Pancreas (tissue), 10 donors: Measurements from ENCODE around the gene PACRG. TPM values are rescaled to one million over a fixed set of nuclear protein-coding genes. Genes with fewer than 3 reads are reported as not detected.

Source experiments
- ATAC-seq, 4 donors: fragments of 200-7000 bp; cut with Tn5 transposase; one replicate each; pipeline versions ENCODE4 v1.8.0 to v1.9.1; 2020; ENCODE audit warnings: mild to moderate bottlenecking in 4 of 4, moderate library complexity in 4 of 4
- DNase-seq, 6 donors: peaks; one replicate each; pipeline ENCODE4 v3.0.0-alpha.2; 2020
- FAIRE-seq: peaks from 2 replicates; lab custom pipeline; 2012; peaks lifted over from hg19 to GRCh38; lab: Jason Lieb, UNC
- H3K27ac ChIP-seq, 4 donors: fragments of 200-600 bp; sonication (generic); 1 replicate in 3 of 4; 2 replicates in 1 of 4; pipeline versions ENCODE4 v1.5.0 to v1.8.0; 2020
- H3K27me3 ChIP-seq, 4 donors: fragments of 200-600 bp; one replicate each; pipeline ENCODE4 v1.8.0; 2021
- H3K36me3 ChIP-seq, 3 donors: fragments of 200-600 bp; sonication (generic) in 1 of 3; one replicate each; pipeline versions ENCODE4 v1.5.0 to v1.8.0; 2020 to 2021
- H3K4me1 ChIP-seq, 3 donors: fragments of 200-600 bp; one replicate each; pipeline ENCODE4 v1.8.0; 2021
- H3K4me3 ChIP-seq, 4 donors: fragments of 200-600 bp; sonication (generic) in 2 of 4; one replicate each; pipeline versions ENCODE4 v1.5.0 to v1.8.0; 2020 to 2021
- H3K9me3 ChIP-seq, 4 donors: fragments of 200-600 bp; one replicate each; pipeline ENCODE4 v1.8.0; 2021
- WGBS, 2 donors: extraction: QIAGEN DNeasy Blood & Tissue Kit; methylation state at CpG; one replicate each; pipeline ENCODE4 v1.1.7; 2013; 5-methylcytosine and 5-hydroxymethylcytosine counted together
- intact Hi-C, 3 donors: fragments of 100-400 bp; cut with DNase I; formaldehyde crosslinking; loops; one replicate each; pipeline versions ENCODE4 v1.11.1 to v1.14.2; 2022
- polyA plus RNA-seq, 2 donors: library from polyadenylated mRNA; stranded (reverse); fragments of 200-250 nt; gene quantifications; one replicate each; pipeline ENCODE4 v1.2.3, GENCODE V29; 2013
- total RNA-seq, 6 donors: library from RNA; stranded (reverse); fragmentation: NEBNext Ultra II Directional in 4 of 6; extraction: Animal tissue kit (Norgen Biotek cat#: 25700) in 4 of 6; gene quantifications; one replicate each; pipeline versions ENCODE4 v1.2.1 to v1.2.4, GENCODE V29; 2021 to 2023
- TF ChIP-seq, protein P1 (sequence below), 4 donors: fragments of 200-600 bp; sonication (generic) in 3 of 4; IDR thresholded peaks; one replicate each; pipeline versions ENCODE4 v1.5.0 to v1.8.0; 2021; ENCODE audit warnings: antibody characterized with exemption in 4 of 4
- donor health status: healthy with polysubstance abuse.
- donor health status: DM: no; HTN: no; CAD: no; lungs with moderate emphysema.
- donor health status: DM: no; HTN: no; CAD: no.
- donor health status: control.
- donor health status: control.
- donor health status: Bipolar disorder and iron deficiency.
- donor health status: DM: yes; HTN: yes; CAD: no.
- donor health status: DM: no; HTN: no; CAD: no.
- donor health status: DM: no; HTN: no; CAD: no.
- donor health status: DM: yes; HTN: yes; CAD: no.

Gene PACRG
- total and polyA plus RNA-seq, 8 donors, result 2.5 to 7.1 (median 3.5) TPM

DNA sequence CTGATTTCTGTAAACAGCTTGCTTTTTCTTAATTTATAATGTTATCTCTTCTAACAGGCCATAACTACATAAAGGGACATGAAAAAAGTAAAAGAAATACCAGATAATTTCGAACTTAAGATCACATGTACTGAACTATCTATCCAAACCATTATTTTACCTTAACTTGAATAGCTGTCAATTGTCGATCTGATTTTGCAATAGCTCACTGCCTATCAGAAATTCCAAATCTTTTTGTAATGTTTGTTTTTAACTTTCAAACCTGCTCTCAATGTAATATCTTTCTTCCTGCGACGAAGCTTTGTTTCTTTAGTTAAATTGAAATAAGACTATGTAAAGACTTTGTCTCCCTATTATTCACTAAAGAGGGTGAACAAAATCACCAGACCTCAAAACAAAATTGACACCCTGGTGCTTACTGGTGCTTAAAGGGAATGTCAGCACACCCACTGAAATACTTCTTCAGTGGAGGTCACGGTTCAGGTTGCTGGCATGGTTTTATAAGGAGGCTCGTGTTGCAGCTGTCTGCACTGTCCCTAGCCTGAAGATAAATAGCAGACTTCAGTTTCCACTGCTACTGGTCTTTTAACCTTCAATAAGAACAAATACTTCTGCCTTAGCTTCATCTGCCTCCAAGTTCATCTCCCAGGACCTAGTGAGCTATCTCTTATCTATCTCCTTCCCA lies 569.2 kb downstream of the PACRG start:
- WGBS, 2 donors, result 50 to 58% methylated on average over 6 of the region's 6 CpGs
- H3K4me1 ChIP-seq, result no peaks in the 10 kb centered on the region
- no peak for FAIRE-seq
- no peaks in the 10 kb centered on the region for H3K36me3 ChIP-seq
- intact Hi-C loops, result no loop called here
- no peak for ATAC-seq
- no peaks in the 10 kb centered on the region for H3K9me3 ChIP-seq
- DNase-seq, result no peak
- TF ChIP-seq, protein P1, sequence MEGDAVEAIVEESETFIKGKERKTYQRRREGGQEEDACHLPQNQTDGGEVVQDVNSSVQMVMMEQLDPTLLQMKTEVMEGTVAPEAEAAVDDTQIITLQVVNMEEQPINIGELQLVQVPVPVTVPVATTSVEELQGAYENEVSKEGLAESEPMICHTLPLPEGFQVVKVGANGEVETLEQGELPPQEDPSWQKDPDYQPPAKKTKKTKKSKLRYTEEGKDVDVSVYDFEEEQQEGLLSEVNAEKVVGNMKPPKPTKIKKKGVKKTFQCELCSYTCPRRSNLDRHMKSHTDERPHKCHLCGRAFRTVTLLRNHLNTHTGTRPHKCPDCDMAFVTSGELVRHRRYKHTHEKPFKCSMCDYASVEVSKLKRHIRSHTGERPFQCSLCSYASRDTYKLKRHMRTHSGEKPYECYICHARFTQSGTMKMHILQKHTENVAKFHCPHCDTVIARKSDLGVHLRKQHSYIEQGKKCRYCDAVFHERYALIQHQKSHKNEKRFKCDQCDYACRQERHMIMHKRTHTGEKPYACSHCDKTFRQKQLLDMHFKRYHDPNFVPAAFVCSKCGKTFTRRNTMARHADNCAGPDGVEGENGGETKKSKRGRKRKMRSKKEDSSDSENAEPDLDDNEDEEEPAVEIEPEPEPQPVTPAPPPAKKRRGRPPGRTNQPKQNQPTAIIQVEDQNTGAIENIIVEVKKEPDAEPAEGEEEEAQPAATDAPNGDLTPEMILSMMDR (IDR thresholded peaks at IDR 0.05), result no peak
- H3K27me3 ChIP-seq, result peaks cover 0 to 7% (median 0%) of the 10 kb centered on the region in 4 donors
- no peak overlapping the region for H3K4me3 ChIP-seq
- no peak overlapping the region for H3K27ac ChIP-seq

DNA sequence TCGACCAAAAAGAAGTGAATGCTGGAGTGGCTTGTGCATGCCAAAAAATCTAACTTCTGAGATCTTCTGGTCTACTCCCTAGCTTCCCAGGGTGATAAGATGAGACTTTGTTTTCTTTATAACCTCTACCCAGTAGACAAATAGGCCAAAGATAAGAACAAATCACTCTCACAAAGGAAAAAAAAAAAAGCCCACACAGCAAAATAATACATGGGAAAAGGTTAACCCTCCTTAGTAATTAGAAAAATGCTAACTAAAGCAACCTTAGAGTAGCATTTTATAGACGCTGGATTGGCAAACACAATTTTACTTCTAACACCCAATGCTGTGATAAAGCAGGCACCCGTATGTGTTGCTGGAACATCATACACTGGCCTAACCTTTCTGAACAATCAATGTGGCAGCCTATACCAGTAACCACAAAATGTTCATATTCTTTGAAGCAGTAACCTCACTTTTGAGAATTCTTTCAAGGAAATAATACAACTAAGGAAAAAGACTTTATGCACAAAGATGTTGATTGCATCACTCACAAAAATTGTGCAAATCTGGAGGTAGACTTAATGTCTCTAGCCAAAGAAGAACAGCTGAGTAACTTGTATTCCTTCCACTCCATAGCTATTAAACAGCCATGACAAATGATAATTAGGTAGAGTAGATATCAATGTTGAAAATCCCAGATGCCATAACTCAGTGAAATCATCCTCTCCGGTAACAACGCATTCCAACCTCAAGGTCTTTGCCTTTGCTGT lies 570.5 kb downstream of the PACRG start:
- intact Hi-C loops, result no loop called here
- WGBS, 2 donors, result 73% methylated on average over 5 of the region's 5 CpGs
- TF ChIP-seq, protein P1 (IDR thresholded peaks at IDR 0.05), result no peak
- peaks cover 0 to 7% (median 0%) of the 10 kb centered on the region in 4 donors for H3K27me3 ChIP-seq
- H3K9me3 ChIP-seq, result no peaks in the 10 kb centered on the region
- DNase-seq (no peak), ATAC-seq (no peak), FAIRE-seq (no peak)
- no peaks in the 10 kb centered on the region for H3K36me3 ChIP-seq
- no peak overlapping the region for H3K27ac ChIP-seq
- no peaks in the 10 kb centered on the region for H3K4me1 ChIP-seq
- no peak overlapping the region for H3K4me3 ChIP-seq

DNA sequence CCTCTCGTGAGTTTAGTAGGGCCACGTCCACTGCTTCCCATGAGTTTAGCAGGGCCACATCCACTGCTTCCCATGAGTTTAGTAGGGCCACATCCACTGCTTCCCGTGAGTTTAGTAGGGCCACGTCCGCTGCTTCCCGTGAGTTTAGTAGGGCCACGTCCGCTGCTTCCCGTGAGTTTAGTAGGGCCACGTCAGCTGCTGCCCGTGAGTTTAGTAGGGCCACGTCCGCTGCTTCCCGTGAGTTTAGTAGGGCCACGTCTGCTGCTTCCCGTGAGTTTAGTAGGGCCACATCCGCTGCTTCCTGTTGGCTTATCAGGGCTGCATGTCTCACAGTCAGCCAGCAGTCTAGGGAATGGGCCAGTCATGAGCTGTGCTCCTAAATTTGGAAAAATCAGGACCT lies 573.1 kb downstream of the PACRG start:
- no peak for FAIRE-seq
- no peak for ATAC-seq
- TF ChIP-seq, protein P1 (IDR thresholded peaks at IDR 0.05), result no peak
- DNase-seq, result no peak
- no peak overlapping the region for H3K27ac ChIP-seq
- no peaks in the 10 kb centered on the region for H3K9me3 ChIP-seq
- no peaks in the 10 kb centered on the region for H3K4me1 ChIP-seq
- H3K36me3 ChIP-seq, result no peaks in the 10 kb centered on the region
- 73 to 89% methylated on average over 13 to 17 of the region's 17 CpGs for WGBS, 2 donors
- intact Hi-C loops, result no loop called here
- no peak overlapping the region for H3K4me3 ChIP-seq
- no peaks in the 10 kb centered on the region for H3K27me3 ChIP-seq

DNA sequence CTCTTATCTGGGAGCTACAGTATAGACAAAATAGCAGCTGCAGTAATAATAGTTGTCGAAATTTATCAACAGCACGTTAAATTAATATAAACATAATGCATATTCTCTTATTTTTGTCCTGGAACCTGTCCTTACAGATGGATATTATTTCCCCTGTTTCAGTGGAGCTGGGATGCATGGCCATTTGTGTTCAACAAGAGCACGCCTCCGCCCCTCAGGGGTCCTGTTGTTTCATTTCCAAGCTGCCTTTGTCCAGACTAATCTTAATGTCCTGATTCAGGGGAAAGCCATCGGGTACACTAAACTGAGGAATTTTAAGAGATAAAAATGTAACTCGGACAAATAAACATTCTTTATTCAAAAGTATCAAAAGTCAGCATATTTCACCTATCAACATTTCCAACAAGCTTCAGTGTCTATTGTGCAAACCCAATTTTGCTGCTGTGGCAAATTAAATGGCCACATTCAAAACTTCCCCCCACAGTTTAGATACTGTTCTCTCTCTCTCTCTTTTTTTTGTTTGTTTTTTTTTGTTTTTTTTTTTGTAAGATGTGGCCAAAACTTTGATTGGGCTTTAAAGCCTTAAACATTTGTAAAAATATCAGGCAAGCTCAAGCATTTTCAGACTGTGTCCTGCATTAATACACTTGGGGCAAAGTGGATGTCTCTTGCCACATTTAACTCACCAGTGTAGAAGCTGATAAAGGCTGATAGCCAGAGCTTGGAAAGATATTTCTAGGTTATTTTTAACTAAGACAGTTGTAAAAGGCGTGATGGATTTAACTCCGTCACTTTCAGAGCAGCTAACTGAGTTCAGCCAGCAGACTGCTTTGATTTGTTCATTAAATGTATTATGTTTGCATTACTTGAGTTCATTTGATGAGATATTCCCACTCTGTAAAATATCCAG lies 574.2 kb downstream of the PACRG start:
- TF ChIP-seq, protein P1 (IDR thresholded peaks at IDR 0.05), result no peak
- FAIRE-seq, result no peak
- Histone ChIP-seq H3K4me1 (no peaks in the 10 kb centered on the region), H3K27ac (no peak overlapping the region), H3K27me3 (no peaks in the 10 kb centered on the region), H3K4me3 (no peak overlapping the region), H3K9me3 (no peaks in the 10 kb centered on the region), H3K36me3 (no peaks in the 10 kb centered on the region)
- DNase-seq, result no peak
- intact Hi-C loops, result no loop called here
- WGBS, 2 donors, result 64 to 69% methylated on average over 8 of the region's 8 CpGs
- no peak for ATAC-seq
